Measurements from ENCODE around the gene TMEM208.

TMEM208 gene

GRCh38 chr16:67248401-67249177 is 21.7 kb downstream of the TMEM208 start, which contains the start of gene SLC9A5:
SLC9A5 (plus strand) TSS chr16:67248979; CDS start chr16:67249015, 36 bp downstream.
- no peak for DNase-seq (ENCODE audit: low read depth in 2 of 2, low spot score in 1 of 2)

GRCh38 chr16:67249178-67250044 is 22.5 kb downstream of the TMEM208 start:
- no peak for DNase-seq (ENCODE audit: low read depth in 2 of 2, low spot score in 1 of 2)

GRCh38 chr16:67250045-67250327 is 23.1 kb downstream of the TMEM208 start:
- DNase-seq (ENCODE audit: low read depth in 2 of 2, low spot score in 1 of 2): no peak

- no peak for DNase-seq (ENCODE audit: low read depth in 2 of 2, low spot score in 1 of 2)
Observed at GRCh38 chr16:67252609-67253497, 25.9 kb downstream of the TMEM208 start.

- DNase-seq (ENCODE audit: low read depth in 2 of 2, low spot score in 1 of 2): no peak
Observed at GRCh38 chr16:67254801-67255552, 28.0 kb downstream of the TMEM208 start.

- DNase-seq (ENCODE audit: low read depth in 2 of 2, low spot score in 1 of 2): no peak
Observed at GRCh38 chr16:67255553-67256221, 28.8 kb downstream of the TMEM208 start.

GRCh38 chr16:67256701-67257230 is 29.8 kb downstream of the TMEM208 start:
- no peak for DNase-seq (ENCODE audit: low read depth in 2 of 2, low spot score in 1 of 2)

GRCh38 chr16:67257486-67258160 is 30.7 kb downstream of the TMEM208 start:
- no peak for DNase-seq (ENCODE audit: low read depth in 2 of 2, low spot score in 1 of 2)

GRCh38 chr16:67258161-67258835 is 31.4 kb downstream of the TMEM208 start:
- DNase-seq (ENCODE audit: low read depth in 2 of 2, low spot score in 1 of 2): no peak

GRCh38 chr16:67259705-67260104 is 32.8 kb downstream of the TMEM208 start:
- no peak for DNase-seq (ENCODE audit: low read depth in 2 of 2, low spot score in 1 of 2)

GRCh38 chr16:67260426-67261063 is 33.6 kb downstream of the TMEM208 start:
- no peak for DNase-seq (ENCODE audit: low read depth in 2 of 2, low spot score in 1 of 2)

GRCh38 chr16:67263201-67263600 is 36.3 kb downstream of the TMEM208 start:
- no peak for DNase-seq (ENCODE audit: low read depth in 2 of 2, low spot score in 1 of 2)

GRCh38 chr16:67264277-67264676 is 37.3 kb downstream of the TMEM208 start:
- no peak for DNase-seq (ENCODE audit: low read depth in 2 of 2, low spot score in 1 of 2)

- no peak for DNase-seq (ENCODE audit: low read depth in 2 of 2, low spot score in 1 of 2)
Observed at GRCh38 chr16:67264866-67265265, 37.9 kb downstream of the TMEM208 start.

GRCh38 chr16:67265834-67266233 is 38.9 kb downstream of the TMEM208 start:
- no peak for DNase-seq (ENCODE audit: low read depth in 2 of 2, low spot score in 1 of 2)

GRCh38 chr16:67268136-67268579 is 41.2 kb downstream of the TMEM208 start:
- no peak for DNase-seq (ENCODE audit: low read depth in 2 of 2, low spot score in 1 of 2)

GRCh38 chr16:67269766-67270165 is 42.8 kb downstream of the TMEM208 start:
- DNase-seq (ENCODE audit: low read depth in 2 of 2, low spot score in 1 of 2): no peak

- no peak for DNase-seq (ENCODE audit: low read depth in 2 of 2, low spot score in 1 of 2)
Observed at GRCh38 chr16:67270931-67271338, 44.0 kb downstream of the TMEM208 start.

Measured in stimulated activated CD8-positive, alpha-beta memory T cell treated with anti-CD3 and anti-CD28 coated beads, Interleukin-4, amount 100 ng/mL, for 4 hours (primary cell).